ENCODE data around the gene MX2.

- TF ChIP-seq CTCF (conservative IDR thresholded peaks at IDR 0.05; ENCODE audit: low read depth in 2 of 2) = no peak
- no peak for TF ChIP-seq POLR2AphosphoS5 (IDR thresholded peaks at IDR 0.05; ENCODE audit: low read depth)
- TF ChIP-seq EZH2 (IDR thresholded peaks at IDR 0.05; ENCODE audit: low read depth, unreplicated experiment) = no peak
These were observed 32.1 kb downstream of the MX2 start for GRCh38 chr21:41393876-41394465.
